ENCODE data around the gene POU6F1.

Gene POU6F1

DNA sequence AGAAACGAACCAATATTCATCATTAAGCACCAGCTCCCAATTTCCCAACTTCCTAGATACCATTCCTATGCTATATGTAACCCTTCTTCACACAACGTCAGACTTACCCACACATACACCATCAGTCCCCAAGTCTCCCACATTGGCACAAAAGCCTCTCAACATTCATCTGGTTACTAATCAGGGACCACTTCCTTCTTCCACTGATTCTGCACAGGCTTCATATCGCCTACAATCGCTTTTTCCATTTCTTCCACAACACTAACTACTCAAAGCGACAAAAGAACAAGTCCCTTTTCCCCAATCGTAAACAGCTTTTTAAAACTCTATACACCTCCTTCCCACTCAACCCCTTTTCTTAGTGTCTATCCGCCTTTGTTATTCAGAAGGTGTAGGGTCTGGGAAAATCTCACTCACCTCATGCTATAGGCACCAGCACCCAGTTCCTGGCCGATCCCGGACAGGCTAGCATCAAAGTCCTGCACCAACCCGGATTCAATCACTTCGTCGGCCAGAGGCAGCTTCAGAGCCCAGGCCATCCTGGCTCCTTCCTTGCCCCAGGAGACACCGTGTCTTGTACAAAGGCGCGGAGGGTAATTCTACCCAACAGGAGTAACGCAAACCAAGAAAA, 45.9 kb downstream of the POU6F1 start:
- peak; percentile 50 for DNase-seq (ENCODE audit: low read depth, low spot score)

DNA sequence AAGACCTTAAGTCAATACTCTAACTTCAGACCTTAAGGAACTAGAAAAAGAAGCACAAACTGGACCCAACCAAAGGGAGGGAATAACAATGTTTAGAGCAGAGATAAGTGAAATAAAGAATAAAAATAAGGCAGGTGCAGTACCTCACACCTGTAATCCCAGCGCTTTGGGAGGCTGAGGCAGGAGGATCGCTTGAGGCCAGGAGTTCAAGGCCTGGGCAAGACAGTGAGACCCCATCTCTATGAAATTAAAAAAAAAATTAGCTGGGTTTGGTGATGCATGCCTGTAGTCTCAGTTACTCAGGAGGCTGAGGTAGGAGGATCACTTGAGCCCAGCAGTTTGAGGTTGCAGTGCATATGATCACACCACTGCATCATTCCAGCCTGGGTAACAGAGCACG, 54.1 kb downstream of the POU6F1 start:
- no peak for DNase-seq (ENCODE audit: low read depth, low spot score)

DNA sequence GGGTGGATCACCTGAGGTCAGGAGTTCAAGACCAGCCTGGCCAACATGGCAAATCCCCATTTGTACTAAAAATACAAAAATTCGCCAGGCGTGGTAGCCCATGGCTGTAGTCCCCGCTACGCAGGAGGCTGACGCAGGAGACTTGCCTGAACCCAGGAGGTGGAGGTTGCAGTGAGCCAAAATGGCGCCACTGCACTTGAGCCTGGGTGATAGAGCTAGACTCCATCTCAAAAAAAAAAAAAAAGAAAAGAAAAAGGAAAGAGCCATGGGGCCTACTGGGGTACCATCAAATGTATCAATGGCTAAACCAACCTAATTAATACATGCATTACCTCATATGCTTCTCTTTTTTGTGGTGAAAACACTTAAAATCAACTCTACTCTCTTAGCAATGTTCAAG, 55.6 kb downstream of the POU6F1 start:
- no peak for DNase-seq (ENCODE audit: low read depth, low spot score)

DNA sequence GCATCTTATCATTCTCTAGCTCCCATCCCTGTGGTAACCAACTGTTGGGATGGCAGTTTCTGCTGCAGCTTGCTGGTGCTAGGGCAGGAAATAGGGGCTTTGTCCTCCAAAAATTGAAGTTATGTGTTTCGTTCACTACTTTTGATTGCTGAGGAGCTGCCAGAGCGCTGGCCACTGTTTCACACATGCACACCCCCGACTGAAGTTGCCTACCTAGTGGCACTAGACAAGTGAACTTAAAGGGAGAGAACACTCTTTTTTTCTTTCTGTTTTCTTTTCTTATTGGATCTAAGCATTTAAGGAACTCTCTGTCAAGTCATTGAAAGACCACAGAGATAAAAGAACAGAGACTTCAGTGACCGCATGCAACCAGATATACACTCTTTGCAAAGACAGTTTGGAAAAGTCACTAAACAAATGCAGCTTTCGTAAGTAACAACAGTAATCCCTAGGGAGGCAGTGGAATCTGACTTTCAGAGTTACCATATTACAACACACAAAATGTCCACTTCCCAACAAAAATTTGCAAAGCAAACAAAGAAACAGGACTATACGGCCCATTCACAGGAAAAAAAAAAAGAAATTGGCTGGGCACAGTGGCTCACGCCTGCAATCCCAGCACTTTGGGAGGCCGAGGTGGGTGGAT, 56.9 kb downstream of the POU6F1 start:
- DNase-seq (ENCODE audit: low read depth, low spot score): no peak

DNA sequence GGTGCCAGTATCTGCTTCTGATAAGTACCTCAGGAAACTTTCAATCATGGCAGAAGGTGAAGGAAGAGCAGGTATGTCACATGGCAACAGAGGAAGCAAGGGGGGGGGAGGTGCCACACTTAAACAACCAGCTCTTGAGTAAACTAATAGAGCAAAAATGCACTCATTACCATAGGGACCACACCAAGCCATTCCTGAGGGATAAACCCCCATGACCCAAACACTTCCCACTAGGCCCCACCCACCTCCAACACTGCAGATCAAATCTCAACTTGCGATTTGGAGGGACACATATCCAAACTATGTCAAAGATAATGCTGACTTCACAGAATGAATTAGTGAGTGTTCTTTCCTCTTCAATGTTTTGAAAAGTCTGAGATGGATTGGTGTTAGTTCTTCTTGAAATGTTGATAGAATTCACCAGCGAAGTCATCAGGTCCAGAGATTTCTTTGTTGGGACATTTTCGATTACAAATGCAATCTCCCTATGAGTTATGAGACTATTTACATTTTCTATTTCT, 61.6 kb downstream of the POU6F1 start:
- DNase-seq (ENCODE audit: low read depth, low spot score): peak; percentile 27

DNA sequence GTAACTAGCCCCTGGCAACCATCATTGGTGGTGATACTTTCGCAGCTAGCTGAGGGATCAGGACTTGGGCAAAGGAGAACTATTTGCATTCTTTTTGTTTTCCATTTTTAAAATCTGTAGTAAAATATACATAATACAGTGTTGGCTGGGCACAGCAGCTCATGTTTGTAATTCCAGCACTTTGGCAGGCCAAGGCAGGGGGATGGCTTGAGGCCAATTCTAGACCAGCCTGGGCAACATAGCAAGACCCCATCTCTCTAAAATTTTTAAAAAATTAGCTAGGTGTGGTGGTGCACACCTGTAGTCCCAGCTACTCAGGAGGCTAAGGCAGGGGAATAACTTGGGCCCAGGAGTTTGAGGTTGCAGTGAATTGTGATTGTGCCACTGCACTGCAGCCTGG, 64.9 kb downstream of the POU6F1 start:
- no peak for DNase-seq (ENCODE audit: low read depth, low spot score)

DNA sequence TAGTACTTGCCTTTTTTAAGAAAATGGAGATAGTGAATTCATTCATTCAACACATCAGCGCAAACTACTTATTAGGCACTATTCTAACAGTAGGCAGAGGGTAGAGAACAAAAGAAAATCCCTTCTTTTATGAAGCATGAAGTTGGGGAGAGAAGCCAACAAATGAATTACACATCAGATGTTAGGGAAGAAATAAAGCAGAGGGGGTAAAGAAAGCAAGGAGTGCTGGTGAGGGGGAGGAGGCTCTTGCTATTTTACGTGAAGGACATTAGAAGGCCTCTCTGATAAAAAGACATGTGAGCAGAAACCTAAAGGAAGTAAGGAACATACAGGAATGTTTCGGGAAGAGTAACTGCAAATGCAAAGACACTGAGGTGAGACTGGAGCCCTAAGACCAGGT, 67.1 kb downstream of the POU6F1 start:
- DNase-seq (ENCODE audit: low read depth, low spot score): no peak

DNA sequence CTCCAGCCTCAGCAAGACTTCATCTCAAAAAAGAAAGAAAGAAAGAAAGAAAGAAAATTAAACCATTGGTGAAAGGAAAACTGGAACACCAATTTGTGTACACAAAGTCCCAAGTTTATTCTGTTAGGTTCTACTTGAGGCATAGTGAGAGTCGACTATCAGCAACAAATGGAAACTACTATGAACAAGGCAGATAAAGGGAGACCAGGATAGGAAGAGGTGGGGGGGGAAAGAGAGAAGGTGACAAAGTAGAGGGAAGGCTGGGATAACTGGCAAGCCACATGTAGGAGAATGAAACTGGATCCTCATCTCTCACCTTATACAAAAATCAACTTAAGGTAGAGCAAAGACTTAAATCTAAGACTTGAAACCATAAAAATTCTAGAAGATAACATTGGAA, 70.6 kb downstream of the POU6F1 start:
- no peak for DNase-seq (ENCODE audit: low read depth, low spot score)

DNA sequence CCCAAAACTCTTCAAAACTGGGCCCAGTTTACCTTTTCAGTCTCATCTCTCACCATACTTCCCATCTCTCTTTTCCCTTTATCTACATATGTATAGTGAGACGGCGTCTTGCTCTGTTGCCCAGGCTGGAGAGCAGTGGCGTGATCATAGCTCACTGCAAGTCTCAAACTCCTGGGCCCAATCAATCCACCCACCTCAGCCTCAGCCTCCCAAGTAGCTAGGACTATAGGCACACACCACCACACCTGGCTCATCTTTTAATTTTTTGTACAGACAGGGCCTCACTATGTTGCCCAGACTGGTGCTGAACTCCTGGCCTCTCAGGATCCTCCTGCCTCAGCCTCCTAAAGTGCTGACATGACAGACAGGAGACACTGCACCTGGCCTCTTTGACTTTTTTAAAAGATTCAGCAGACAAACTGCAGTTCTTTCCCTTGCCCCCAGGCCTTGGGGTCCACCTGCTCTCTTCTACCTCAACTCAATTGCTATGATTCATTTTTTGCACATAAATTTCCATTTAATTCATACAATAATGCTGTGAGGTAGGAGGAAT, 78.5 kb downstream of the POU6F1 start:
- DNase-seq (ENCODE audit: low read depth, low spot score): no peak
